K562 (cell line): ENCODE results near the gene DIP2A. TPM values are rescaled to one million over a fixed set of nuclear protein-coding genes. Genes with fewer than 3 reads are reported as not detected.

ENCODE experiments used
- ATAC-seq: fragments of 200-7000 bp; cut with Tn5 transposase; 3 replicates; pipeline ENCODE4 v1.9.1; 2020; ENCODE audit warnings: moderate library complexity
- BruUV-seq: library from RNA; stranded (reverse); fragments of 400-500 nt; replicated peaks from 2 replicates; lab custom pipeline; 2021; lab: Mats Ljungman, UMichigan
- CTCF ChIA-PET: fragments of 300-600 bp; formaldehyde crosslinking; extraction: SDS; loops from one replicate; lab custom pipeline; 2021; ENCODE audit warnings: low intra/inter-chr PET ratio; lab: Yijun Ruan, JAX
- POLR2A ChIA-PET: fragments of 300-600, 350-650 bp; sonication (Branson Sonifier 250); formaldehyde crosslinking; extraction: SDS; loops from one replicate; lab custom pipeline; 2021; ENCODE audit warnings: antibody characterized with exemption, inconsistent platforms; lab: Yijun Ruan, JAX
- DNase-seq, 4 experiments: peaks; one replicate each; pipeline versions ENCODE4 v3.0.0 to v3.0.0-alpha.2; 2011 to 2018; ENCODE audit warnings: low spot score in 3 of 4, mixed read lengths in 3 of 4; ENCODE audit errors: extremely low read depth in 1 of 4
- FAIRE-seq: peaks from 2 replicates; lab custom pipeline; 2011; peaks lifted over from hg19 to GRCh38; lab: Jason Lieb, UNC
- H2AFZ ChIP-seq: 2 replicates; pipeline ENCODE4 v1.6.0; 2011; ENCODE audit warnings: low read depth, low read length, control low read depth, inconsistent platforms
- H3K27ac ChIP-seq: fragments of 200-600 bp; 3 replicates; pipeline ENCODE4 v1.8.0; 2011; ENCODE audit warnings: low read depth, mild to moderate bottlenecking, control low read depth, inconsistent platforms, low read length, moderate library complexity, mixed read lengths; ENCODE audit errors: extremely low read depth
- H3K27me3 ChIP-seq, 2 experiments: fragments of 300-600 bp in 1 of 2; 2 replicates in 1 of 2; 3 replicates in 1 of 2; pipeline versions ENCODE4 v1.6.0 to v1.8.0; 2011; ENCODE audit warnings: inconsistent platforms in 2 of 2, low read length in 2 of 2, mild to moderate bottlenecking in 1 of 2, mixed read lengths in 1 of 2, moderate library complexity in 1 of 2; ENCODE audit not compliant: control insufficient read depth in 2 of 2, insufficient read depth in 2 of 2
- H3K36me3 ChIP-seq: fragments of 300-600 bp; 3 replicates; pipeline ENCODE4 v1.8.0; 2011; ENCODE audit warnings: mild to moderate bottlenecking, low read length, inconsistent platforms; ENCODE audit not compliant: control insufficient read depth, insufficient read depth
- H3K4me1 ChIP-seq, 2 experiments: fragments of 200-600 bp in 1 of 2; replicated peaks in 1 of 2; 2 replicates in 1 of 2; 3 replicates in 1 of 2; pipeline versions ENCODE4 v1.5.1 to v1.8.0; 2011; ENCODE audit warnings: inconsistent platforms in 2 of 2, low read length in 2 of 2, mild to moderate bottlenecking in 1 of 2, mixed read lengths in 1 of 2, moderate library complexity in 1 of 2; ENCODE audit not compliant: control insufficient read depth in 2 of 2, insufficient read depth in 2 of 2
- H3K4me2 ChIP-seq: 2 replicates; pipeline ENCODE4 v1.6.1; 2011; ENCODE audit warnings: low read length, control low read depth, inconsistent platforms, mixed read lengths; ENCODE audit not compliant: insufficient read depth
- H3K4me3 ChIP-seq: fragments of 200-600 bp; sonication (generic), shearing (Covaris generic); 2 replicates; pipeline ENCODE4 v1.5.1; 2016; ENCODE audit warnings: control low read depth, inconsistent platforms
- H3K79me2 ChIP-seq: fragments of 200-600 bp; 3 replicates; pipeline ENCODE4 v1.8.0; 2011; ENCODE audit warnings: low read length, inconsistent platforms; ENCODE audit not compliant: control insufficient read depth, insufficient read depth
- H3K9ac ChIP-seq, 2 experiments: 2 replicates each; pipeline versions ENCODE4 v1.6.0 to v1.6.1; 2011; ENCODE audit warnings: low read depth in 2 of 2, low read length in 2 of 2, control low read depth in 1 of 2, inconsistent platforms in 1 of 2, mild to moderate bottlenecking in 1 of 2, mixed read lengths in 1 of 2; ENCODE audit not compliant: insufficient read depth in 1 of 2
- H3K9me1 ChIP-seq: one replicate; pipeline ENCODE4 v1.6.0; 2011; ENCODE audit warnings: inconsistent platforms, mild to moderate bottlenecking, low read length, moderate library complexity; ENCODE audit not compliant: control insufficient read depth, insufficient read depth
- H3K9me3 ChIP-seq: replicated peaks from 2 replicates; pipeline ENCODE4 v1.5.1; 2011; ENCODE audit warnings: low read depth, low read length, inconsistent platforms; ENCODE audit not compliant: control insufficient read depth, insufficient read depth
- H4K20me1 ChIP-seq: replicated peaks from 2 replicates; pipeline ENCODE4 v1.6.1; 2011; ENCODE audit warnings: low read length, inconsistent platforms, mixed read lengths; ENCODE audit not compliant: control insufficient read depth, insufficient read depth
- ASH1L ChIP-seq: fragments of 450-650 bp; IDR thresholded peaks from 2 replicates; pipeline ENCODE4 v1.6.1; 2018; ENCODE audit warnings: borderline replicate concordance, mild to moderate bottlenecking, low read depth; ENCODE audit not compliant: partially characterized antibody
- CREM ChIP-seq: IDR thresholded peaks from 2 replicates; pipeline ENCODE4 v1.6.1; 2014; ENCODE audit warnings: antibody characterized with exemption, low read depth
- CTCFL ChIP-seq: IDR thresholded peaks from 2 replicates; pipeline ENCODE4 v1.6.1; 2011; ENCODE audit warnings: borderline replicate concordance, low read depth, mild to moderate bottlenecking, moderate library complexity, low read length; ENCODE audit not compliant: insufficient read depth, poor library complexity, severe bottlenecking
- CUX1 ChIP-seq: fragments of 200-800 bp; sonication (Bioruptor generic); IDR thresholded peaks from 2 replicates; pipeline ENCODE4 v1.6.1; 2016; ENCODE audit warnings: missing genetic modification characterization, missing compliant biosample characterization
- EHMT2 ChIP-seq: fragments of 450-650 bp; IDR thresholded peaks from 2 replicates; pipeline ENCODE4 v1.6.1; 2018; ENCODE audit warnings: antibody characterized with exemption
- MEF2A ChIP-seq: IDR thresholded peaks from 2 replicates; pipeline ENCODE4 v1.6.1; 2011; ENCODE audit warnings: low read depth, mild to moderate bottlenecking, low read length, moderate library complexity; ENCODE audit not compliant: control insufficient read depth
- NCOR1 ChIP-seq: fragments of 450-650 bp; IDR thresholded peaks from 2 replicates; pipeline ENCODE4 v1.6.1; 2016; ENCODE audit warnings: mild to moderate bottlenecking, moderate library complexity
- PREB ChIP-seq: sonication (generic); formaldehyde crosslinking; IDR thresholded peaks from 2 replicates; pipeline ENCODE4 v1.8.1; 2023; ENCODE audit warnings: mild to moderate bottlenecking, missing genetic modification reagents
- ZBED1 ChIP-seq: IDR thresholded peaks from 2 replicates; pipeline ENCODE4 v1.6.1; 2014
- WGBS: fragments of 100-300 bp; shearing (Covaris generic); methylation state at CpG from one replicate; pipeline ENCODE4 v1.1.6; 2016; ENCODE audit warnings: low coverage, mixed read lengths; ENCODE audit not compliant: insufficient coverage; ENCODE audit errors: missing lambda C conversion rate; 5-methylcytosine and 5-hydroxymethylcytosine counted together
- in situ Hi-C: fragments of 300-500 bp; cut with MboI; formaldehyde crosslinking; loops from 4 replicates; pipeline ENCODE4 v1.15.0; 2018; ENCODE audit warnings: inconsistent platforms, mixed read lengths
- intact Hi-C: fragments of 100-400 bp; cut with micrococcal nuclease; formaldehyde crosslinking; loops from 2 replicates; pipeline ENCODE4 v1.14.2; 2022
- polyA plus RNA-seq, 8 experiments: library from polyadenylated mRNA; depleted of rRNA in 4 of 8; stranded (reverse) in 5 of 8; unstranded in 3 of 8; fragments of >200 nt; fragmentation: Nextera tagmentation in 2 of 8; fragmentation: Illumina TruSeq in 1 of 8; extraction: Ambion mirVana in 2 of 8; extraction: Trizol in 1 of 8; gene quantifications; 2 replicates each; pipeline versions ENCODE4 v1.2.1 to v1.2.3, GENCODE V29; 2011 to 2014; ENCODE audit warnings: inconsistent platforms in 1 of 8, missing spikeins in 1 of 8
- total RNA-seq, 7 experiments: library from RNA; depleted of rRNA in 6 of 7; stranded (reverse); fragments of >200 nt in 6 of 7; fragmentation: Illumina TruSeq in 2 of 7; extraction: Trizol in 2 of 7; gene quantifications; 2 replicates each; pipeline versions ENCODE4 v1.2.1 to v1.2.3, GENCODE V29; 2011 to 2021; ENCODE audit warnings: low replicate concordance in 1 of 7

Gene DIP2A
- total and polyA plus RNA-seq, 9 of the 15 experiments (the other 6 are each of a cell fraction or from before 2014, with no cell fraction given), result 4.3 to 34.5 (median 20.3) TPM

- 0% methylated on average over 2 of the region's 2 CpGs for WGBS
- POLR2A ChIA-PET, result interaction anchor here (0.7 to 1.1 kb wide), 4 partner anchors 11 to 136 kb away, joined by 3 to 5 read pairs (median 4); no protein-coding TSS in a partner anchor
- in situ Hi-C loops (no loop called here), intact Hi-C loops (no loop called here)
- H3K9ac ChIP-seq, result no peak overlapping the region
- FAIRE-seq, result no peak
- peaks cover 38 to 44% of the 10 kb centered on the region in 2 experiments for H3K27me3 ChIP-seq
- CTCF ChIA-PET, result no interaction called here
- no peaks in the 10 kb centered on the region for H3K9me1 ChIP-seq
- BruUV-seq, result no TSS peak
- H3K4me1 ChIP-seq, result peaks cover 0 to 3% of the 10 kb centered on the region in 2 experiments; a peak in 1 of 5 replicates
- no peaks in the 10 kb centered on the region for H3K36me3 ChIP-seq
- H3K9me3 ChIP-seq, result no peaks in the 10 kb centered on the region
- no peak for TF ChIP-seq MEF2A
- TF ChIP-seq NCOR1, result no peak
- no peak for TF ChIP-seq PREB (CRISPR knock-in tag)
- no peak for TF ChIP-seq EHMT2
- no peak for TF ChIP-seq CUX1
- no peak for TF ChIP-seq ASH1L
- no peak for TF ChIP-seq ZBED1
- no peak for TF ChIP-seq CTCFL
- no peak for TF ChIP-seq CREM
- H3K27ac ChIP-seq, result no peak overlapping the region
- H4K20me1 ChIP-seq, result no peaks in the 10 kb centered on the region
- no peaks in the 10 kb centered on the region for H3K79me2 ChIP-seq
- no peak overlapping the region for H3K4me3 ChIP-seq
- no peak overlapping the region for H3K4me2 ChIP-seq
- DNase-seq, result no peak
- no peak for ATAC-seq
- H2AFZ ChIP-seq, result no peak overlapping the region
These were observed 148.9 kb downstream of the DIP2A start for GRCh38 chr21:46607636-46608035.
